CD14-positive monocyte (primary cell): ENCODE results near the gene KMT2D. TPM values are rescaled to one million over a fixed set of nuclear protein-coding genes. Genes with fewer than 3 reads are reported as not detected.
"Not testable (repeated sequence)": the region's sequence is repeated elsewhere in the genome, so short reads cannot be mapped to it uniquely, and the experiment has no call there.

Experiments used
- DNase-seq, 3 donors: peaks; one replicate each; pipeline ENCODE4 v3.0.0-alpha.2; 2011 to 2022
- H2AFZ ChIP-seq: 2 replicates; pipeline ENCODE4 v1.6.0; 2012; ENCODE audit warnings: mild to moderate bottlenecking, low read depth, low read length, inconsistent platforms; ENCODE audit not compliant: insufficient read depth, poor library complexity, severe bottlenecking
- H3K27ac ChIP-seq, 2 donors: 1 replicate in 1 of 2; 2 replicates in 1 of 2; pipeline ENCODE4 v1.5.1; 2012 to 2013; ENCODE audit warnings: low read length in 2 of 2, control low read depth in 1 of 2, inconsistent platforms in 1 of 2, low read depth in 1 of 2, mild to moderate bottlenecking in 1 of 2
- H3K27me3 ChIP-seq, 2 donors: one replicate each; pipeline versions ENCODE4 v1.6.0 to v1.6.1; 2011 to 2013; ENCODE audit warnings: low read length in 2 of 2; ENCODE audit not compliant: control insufficient read depth in 2 of 2, insufficient read depth in 2 of 2
- H3K36me3 ChIP-seq, 2 donors: replicated peaks in 1 of 2; 1 replicate in 1 of 2; 2 replicates in 1 of 2; pipeline versions ENCODE4 v1.5.1 to v1.6.1; 2012 to 2013; ENCODE audit warnings: low read length in 2 of 2, control low read depth in 1 of 2, inconsistent platforms in 1 of 2, mild to moderate bottlenecking in 1 of 2; ENCODE audit not compliant: insufficient read depth in 2 of 2, control insufficient read depth in 1 of 2
- H3K4me1 ChIP-seq, 2 donors: 1 replicate in 1 of 2; 2 replicates in 1 of 2; pipeline versions ENCODE4 v1.5.1 to v1.6.1; 2012 to 2013; ENCODE audit warnings: low read length in 2 of 2, control low read depth in 1 of 2, inconsistent platforms in 1 of 2, mild to moderate bottlenecking in 1 of 2, moderate library complexity in 1 of 2; ENCODE audit not compliant: insufficient read depth in 2 of 2, control insufficient read depth in 1 of 2
- H3K4me2 ChIP-seq: replicated peaks from 2 replicates; pipeline ENCODE3; 2012; ENCODE audit warnings: low read length, moderate library complexity, mild to moderate bottlenecking; ENCODE audit not compliant: poor library complexity, severe bottlenecking; ENCODE audit errors: extremely low read depth
- H3K4me3 ChIP-seq, 3 experiments: fragments of 200-600 bp in 1 of 3; sonication (generic) in 1 of 3; replicated peaks in 1 of 3; 1 replicate in 2 of 3; 2 replicates in 1 of 3; pipeline ENCODE4 v1.5.1; 2011 to 2013; ENCODE audit warnings: low read length in 3 of 3, mild to moderate bottlenecking in 3 of 3, control low read depth in 2 of 3, low read depth in 2 of 3, inconsistent platforms in 1 of 3, moderate library complexity in 1 of 3
- H3K79me2 ChIP-seq: 2 replicates; pipeline ENCODE4 v1.6.0; 2012; ENCODE audit warnings: mild to moderate bottlenecking, control low read depth, inconsistent platforms, low read length, moderate library complexity; ENCODE audit not compliant: insufficient read depth
- H3K9ac ChIP-seq: 2 replicates; pipeline ENCODE4 v1.6.0; 2017; ENCODE audit warnings: low read length, mild to moderate bottlenecking; ENCODE audit not compliant: insufficient read depth, poor library complexity, severe bottlenecking
- H3K9me3 ChIP-seq, 2 donors: replicated peaks in 1 of 2; 1 replicate in 1 of 2; 2 replicates in 1 of 2; pipeline versions ENCODE4 v1.5.1 to v1.6.1; 2012 to 2013; ENCODE audit warnings: low read length in 2 of 2, control low read depth in 1 of 2; ENCODE audit not compliant: control insufficient read depth in 1 of 2, insufficient read depth in 1 of 2
- H4K20me1 ChIP-seq: 2 replicates; pipeline ENCODE4 v1.6.0; 2012; ENCODE audit warnings: mild to moderate bottlenecking, low read length, control low read depth, moderate library complexity; ENCODE audit not compliant: insufficient read depth
- H3K27ac Mint-ChIP-seq, 7 donors: one replicate each; pipeline ENCODE4 v1.8.0; 2020; ENCODE audit warnings: mild to moderate bottlenecking in 7 of 7, mixed read lengths in 7 of 7, moderate library complexity in 6 of 7, inconsistent platforms in 2 of 7
- H3K27me3 Mint-ChIP-seq, 3 donors: one replicate each; pipeline ENCODE4 v1.8.0; 2021 to 2022; ENCODE audit warnings: low read depth in 3 of 3, mild to moderate bottlenecking in 3 of 3, mixed read lengths in 3 of 3, moderate library complexity in 3 of 3, inconsistent platforms in 1 of 3
- H3K36me3 Mint-ChIP-seq, 2 donors: one replicate each; pipeline ENCODE4 v1.8.0; 2020; ENCODE audit warnings: mixed read lengths in 2 of 2, inconsistent platforms in 1 of 2, mild to moderate bottlenecking in 1 of 2
- H3K4me1 Mint-ChIP-seq: one replicate; pipeline ENCODE4 v1.8.0; 2020; ENCODE audit warnings: mild to moderate bottlenecking, mixed read lengths
- H3K4me3 Mint-ChIP-seq, 2 donors: one replicate each; pipeline ENCODE4 v1.8.0; 2020; ENCODE audit warnings: mild to moderate bottlenecking in 2 of 2, mixed read lengths in 2 of 2, moderate library complexity in 1 of 2
- H3K9me3 Mint-ChIP-seq, 7 donors: one replicate each; pipeline ENCODE4 v1.8.0; 2020 to 2022; ENCODE audit warnings: mixed read lengths in 7 of 7, mild to moderate bottlenecking in 6 of 7, moderate library complexity in 6 of 7, inconsistent platforms in 2 of 7
- WGBS: methylation state at CpG from one replicate; pipeline ENCODE4 v1.1.5; 2013; ENCODE audit warnings: missing lambda C conversion rate; ENCODE audit not compliant: insufficient coverage; 5-methylcytosine and 5-hydroxymethylcytosine counted together
- intact Hi-C, 2 donors: fragments of 100-400 bp; cut with micrococcal nuclease; formaldehyde crosslinking; loops; one replicate each; pipeline versions ENCODE4 v1.15.0 to v1.15.1; 2023
- polyA plus RNA-seq, 3 donors: library from polyadenylated mRNA; depleted of rRNA in 1 of 3; unstranded in 2 of 3; stranded (reverse) in 1 of 3; fragments of 300-500 nt in 2 of 3; fragments of >200 nt in 1 of 3; fragmentation: Illumina TruSeq in 2 of 3; gene quantifications; 1 replicate in 2 of 3; 2 replicates in 1 of 3; pipeline ENCODE4 v1.2.3, GENCODE V29; 2012 to 2021
- TF ChIP-seq, protein P1 (sequence below): fragments of 200-600 bp; IDR thresholded peaks from one replicate; pipeline ENCODE4 v1.8.0; 2022; ENCODE audit warnings: antibody characterized with exemption, mild to moderate bottlenecking

The KMT2D gene
- polyA plus RNA-seq, 3 donors, result 1.2 to 66.9 (median 2.7) TPM

- Histone ChIP-seq H3K4me2 (no peak overlapping the region), H3K27ac (no peak overlapping the region), H4K20me1 (no peaks in the 10 kb centered on the region), H3K36me3 (no peaks in the 10 kb centered on the region), H3K79me2 (peaks cover under 1% of the 10 kb centered on the region), H3K4me1 (peaks cover 19 to 21% of the 10 kb centered on the region in 2 donors), H3K27me3 (no peaks in the 10 kb centered on the region), H3K9ac (no peak overlapping the region), H3K9me3 (no peaks in the 10 kb centered on the region), H2AFZ (no peak overlapping the region), H3K4me3 (no peak overlapping the region)
- Mint-ChIP-seq H3K4me3 (no peak overlapping the region), H3K9me3 (peaks cover 0 to 1% (median 0%) of the 10 kb centered on the region in 7 donors), H3K27ac (no peak overlapping the region), H3K27me3 (peaks cover 1 to 9% (median 2%) of the 10 kb centered on the region in 3 donors), H3K36me3 (no peaks in the 10 kb centered on the region), H3K4me1 (peaks cover 25% of the 10 kb centered on the region)
- intact Hi-C loops, result loop anchor here in 1 of 2 donors (10.0 kb wide), 1 partner anchor 279 kb away; the partner anchor contains the start of gene DNAJC22
- 98% methylated on average over 4 of the region's 4 CpGs for WGBS
- DNase-seq, result no peak
- TF ChIP-seq, protein P1, sequence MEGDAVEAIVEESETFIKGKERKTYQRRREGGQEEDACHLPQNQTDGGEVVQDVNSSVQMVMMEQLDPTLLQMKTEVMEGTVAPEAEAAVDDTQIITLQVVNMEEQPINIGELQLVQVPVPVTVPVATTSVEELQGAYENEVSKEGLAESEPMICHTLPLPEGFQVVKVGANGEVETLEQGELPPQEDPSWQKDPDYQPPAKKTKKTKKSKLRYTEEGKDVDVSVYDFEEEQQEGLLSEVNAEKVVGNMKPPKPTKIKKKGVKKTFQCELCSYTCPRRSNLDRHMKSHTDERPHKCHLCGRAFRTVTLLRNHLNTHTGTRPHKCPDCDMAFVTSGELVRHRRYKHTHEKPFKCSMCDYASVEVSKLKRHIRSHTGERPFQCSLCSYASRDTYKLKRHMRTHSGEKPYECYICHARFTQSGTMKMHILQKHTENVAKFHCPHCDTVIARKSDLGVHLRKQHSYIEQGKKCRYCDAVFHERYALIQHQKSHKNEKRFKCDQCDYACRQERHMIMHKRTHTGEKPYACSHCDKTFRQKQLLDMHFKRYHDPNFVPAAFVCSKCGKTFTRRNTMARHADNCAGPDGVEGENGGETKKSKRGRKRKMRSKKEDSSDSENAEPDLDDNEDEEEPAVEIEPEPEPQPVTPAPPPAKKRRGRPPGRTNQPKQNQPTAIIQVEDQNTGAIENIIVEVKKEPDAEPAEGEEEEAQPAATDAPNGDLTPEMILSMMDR, result no peak
Measured at GRCh38 chr12:49066120-49066519, 5.5 kb upstream of the KMT2D start.

DNA sequence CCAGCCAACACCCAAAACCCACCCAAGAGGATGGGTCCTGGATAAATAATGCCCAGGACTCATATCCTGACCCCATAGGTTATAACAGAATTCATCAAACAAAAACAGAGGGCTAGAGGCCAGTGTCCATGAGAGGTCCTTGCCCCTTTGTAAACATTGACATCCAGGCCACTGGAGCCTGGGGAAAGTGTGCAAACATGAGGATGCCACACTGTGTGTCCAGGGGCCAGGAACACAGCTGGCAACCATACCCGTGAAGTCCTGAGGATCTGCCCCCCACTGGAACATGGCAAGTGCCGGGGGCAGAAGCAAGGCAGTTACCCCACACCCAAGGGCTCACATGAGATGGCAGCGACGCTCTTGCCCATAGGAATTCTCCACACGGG, 4.2 kb upstream of the KMT2D start:
- no CpG with 5 or more reads among the region's 5 CpGs for WGBS
- TF ChIP-seq, protein P1, result no peak
- DNase-seq, result no peak

GRCh38 chr12:49061916-49062315, 1.3 kb upstream of the KMT2D start:
- WGBS, result 99% methylated on average over 9 of the region's 17 CpGs
- intact Hi-C loops, result loop anchor here in 1 of 2 donors (5.0 to 10.0 kb wide), 2 partner anchors 35 to 283 kb away; partner anchors contain the start of gene DNAJC22

More for the DNA sequence above, 4.2 kb upstream of the KMT2D start:
- no peak overlapping the region for H3K27ac Mint-ChIP-seq
- no peak overlapping the region for H2AFZ ChIP-seq
- no peak overlapping the region for H3K27ac ChIP-seq
- no peaks in the 10 kb centered on the region for H3K27me3 ChIP-seq
- peaks cover 14% of the 10 kb centered on the region for H3K79me2 ChIP-seq
- H3K4me3 Mint-ChIP-seq, result no peak overlapping the region
- no peak overlapping the region for H3K9ac ChIP-seq
- H3K9me3 Mint-ChIP-seq, result peaks cover 0 to 1% (median 0%) of the 10 kb centered on the region in 7 donors
- H3K4me1 Mint-ChIP-seq, result peaks cover 22% of the 10 kb centered on the region
- H3K9me3 ChIP-seq, result no peaks in the 10 kb centered on the region
- H3K4me2 ChIP-seq, result no peak overlapping the region
- no peaks in the 10 kb centered on the region for H3K36me3 Mint-ChIP-seq
- intact Hi-C loops, result loop anchor here in 1 of 2 donors (5.0 to 10.0 kb wide), 2 partner anchors 33 to 280 kb away; partner anchors contain the start of gene DNAJC22
- peaks cover 16 to 19% of the 10 kb centered on the region in 2 donors for H3K4me1 ChIP-seq
- peaks cover 1 to 9% (median 2%) of the 10 kb centered on the region in 3 donors for H3K27me3 Mint-ChIP-seq
- H3K4me3 ChIP-seq, result no peak overlapping the region
- no peaks in the 10 kb centered on the region for H4K20me1 ChIP-seq
- H3K36me3 ChIP-seq, result no peaks in the 10 kb centered on the region

More at GRCh38 chr12:49061916-49062315, 1.3 kb upstream of the KMT2D start:
- H3K27ac Mint-ChIP-seq, DNase-seq, H3K27me3 Mint-ChIP-seq, H3K9ac ChIP-seq, H3K4me2 ChIP-seq, H3K36me3 Mint-ChIP-seq, H3K9me3 ChIP-seq, H2AFZ ChIP-seq, H3K4me3 Mint-ChIP-seq, H3K27me3 ChIP-seq, H3K4me3 ChIP-seq, H3K9me3 Mint-ChIP-seq, H3K27ac ChIP-seq, H3K36me3 ChIP-seq: not testable (repeated sequence)
- peaks cover 37% of the 10 kb centered on the region for H3K4me1 Mint-ChIP-seq
- Histone ChIP-seq H3K79me2 (peaks cover 42% of the 10 kb centered on the region), H4K20me1 (peaks cover 23% of the 10 kb centered on the region), H3K4me1 (peaks cover 30 to 33% of the 10 kb centered on the region in 2 donors)
